HG03108 (cell line): Measurements from ENCODE around the gene APOL3.
"Not testable (repeated sequence)": the region's sequence is repeated elsewhere in the genome, so short reads cannot be mapped to it uniquely, and the experiment has no call there.

Experiments
- ATAC-seq: cut with Tn5 transposase; IDR thresholded peaks from one replicate; pipeline ENCODE4 v1.9.1; 2021; ENCODE audit warnings: moderate library complexity; ENCODE audit not compliant: unreplicated experiment

Gene APOL3, protein sequence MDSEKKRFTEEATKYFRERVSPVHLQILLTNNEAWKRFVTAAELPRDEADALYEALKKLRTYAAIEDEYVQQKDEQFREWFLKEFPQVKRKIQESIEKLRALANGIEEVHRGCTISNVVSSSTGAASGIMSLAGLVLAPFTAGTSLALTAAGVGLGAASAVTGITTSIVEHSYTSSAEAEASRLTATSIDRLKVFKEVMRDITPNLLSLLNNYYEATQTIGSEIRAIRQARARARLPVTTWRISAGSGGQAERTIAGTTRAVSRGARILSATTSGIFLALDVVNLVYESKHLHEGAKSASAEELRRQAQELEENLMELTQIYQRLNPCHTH

DNA sequence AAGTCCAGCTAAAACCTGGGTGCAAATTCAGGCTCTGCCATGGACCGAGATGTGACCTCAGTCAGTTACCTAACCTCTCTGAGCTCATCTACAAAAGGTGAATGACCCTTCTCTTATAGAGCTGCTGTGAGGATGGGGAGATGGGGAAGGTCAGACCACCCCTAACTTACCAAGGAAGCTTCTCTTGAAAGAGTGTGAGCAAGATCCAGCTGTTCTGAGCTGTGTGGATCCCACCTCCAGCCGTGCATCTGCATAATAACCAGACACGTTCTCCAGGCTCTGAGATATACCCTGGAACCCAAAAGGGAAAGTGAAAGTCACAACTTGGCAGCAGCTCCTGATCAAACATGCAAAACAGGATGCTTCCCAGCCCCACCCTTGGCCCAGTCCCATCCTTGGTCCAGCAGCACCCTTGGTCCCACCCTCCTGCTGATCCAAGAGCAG lies at the start of gene APOL3:
TSS of gene APOL3 (minus strand) at position 257 of the 444 bp plus-strand sequence. CDS start 11,700 bp downstream, outside the sequence.
- ATAC-seq, result no peak

DNA sequence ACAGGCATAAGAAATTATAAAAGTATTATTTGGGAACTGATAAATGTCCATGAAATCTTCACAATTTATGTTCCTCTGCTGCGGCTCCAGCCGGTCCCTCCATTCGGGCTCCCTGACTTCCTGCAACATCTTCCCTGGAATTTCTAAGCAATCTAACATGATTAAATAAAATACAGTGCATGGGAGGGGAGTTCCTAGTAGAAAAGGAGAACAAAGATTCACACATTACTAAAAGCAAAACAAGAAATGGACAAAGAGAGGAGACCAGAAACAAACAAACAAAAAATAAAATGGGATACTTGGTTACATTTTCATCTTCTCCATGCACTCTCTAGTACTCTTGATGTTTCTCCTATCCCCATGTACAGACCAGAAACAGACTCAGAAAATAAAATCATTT lies 49.7 kb upstream of the APOL3 start:
- ATAC-seq, result no peak

DNA sequence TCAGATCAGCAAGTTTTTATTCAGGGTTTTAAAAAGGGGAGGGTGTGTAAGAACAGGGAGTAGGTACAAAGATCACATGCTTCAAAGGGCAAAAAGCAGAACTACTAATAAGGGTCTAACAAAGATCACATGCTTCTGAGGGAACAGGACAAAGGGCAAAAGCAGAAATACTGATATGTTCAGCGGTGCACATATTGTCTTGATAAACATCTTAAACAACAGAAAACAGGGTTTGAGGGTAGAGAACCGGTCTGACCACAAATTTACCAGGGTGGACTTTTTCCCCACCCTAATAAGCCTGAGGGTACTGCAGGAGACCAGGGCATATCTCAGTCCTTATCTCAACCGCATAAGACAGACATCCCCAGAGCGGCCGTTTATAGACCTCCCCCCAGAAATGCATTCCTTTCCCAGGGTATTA lies 48.9 kb upstream of the APOL3 start:
- ATAC-seq, result not testable (repeated sequence)

DNA sequence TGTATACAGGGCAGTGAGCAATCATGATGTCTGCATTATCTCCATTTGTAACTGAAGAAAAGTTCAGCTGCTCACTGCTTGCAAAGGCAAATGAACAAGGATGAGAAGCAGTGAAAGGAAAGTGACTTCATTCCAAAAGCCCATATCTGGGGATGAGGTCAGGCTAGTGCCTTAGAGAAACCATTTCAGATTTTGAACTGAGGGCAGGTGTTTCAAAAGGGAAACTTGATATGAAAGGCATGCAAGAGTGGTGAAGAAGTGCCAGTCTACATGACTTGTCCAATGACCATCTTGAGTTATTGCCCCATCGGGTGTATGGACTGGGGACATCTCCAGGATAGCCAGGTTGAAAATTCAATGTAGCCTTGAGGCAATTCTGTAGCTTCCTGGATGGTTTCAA lies 48.4 kb upstream of the APOL3 start:
- ATAC-seq, result no peak

DNA sequence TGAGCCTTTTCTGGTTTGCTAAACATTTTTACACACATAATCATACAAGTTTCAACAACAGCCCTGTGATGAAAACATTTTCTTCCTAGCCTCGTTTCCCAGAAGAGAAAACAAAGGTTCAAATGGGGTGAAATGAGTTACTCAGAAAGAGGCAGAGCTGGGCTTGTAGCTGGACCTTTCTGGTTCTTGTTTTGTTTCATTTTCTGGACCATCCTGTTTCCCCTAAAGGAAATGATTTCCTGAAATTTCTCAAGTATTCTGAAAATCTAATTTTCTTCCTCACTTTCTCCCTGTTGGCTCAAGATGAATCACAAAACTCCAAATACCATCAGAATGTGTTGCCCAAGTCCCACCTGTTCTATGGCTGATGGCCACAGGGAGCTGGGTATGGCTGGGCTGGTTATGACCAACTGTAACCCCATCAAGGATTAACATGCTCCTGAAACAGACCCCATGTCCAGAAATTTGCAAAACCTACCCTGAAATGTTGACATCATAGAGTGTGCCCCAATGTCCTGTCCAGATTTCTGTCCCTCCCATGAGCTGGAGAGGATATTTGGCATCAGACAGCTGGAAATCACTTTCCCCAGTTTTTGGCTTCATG lies 47.7 kb upstream of the APOL3 start:
- no peak for ATAC-seq

DNA sequence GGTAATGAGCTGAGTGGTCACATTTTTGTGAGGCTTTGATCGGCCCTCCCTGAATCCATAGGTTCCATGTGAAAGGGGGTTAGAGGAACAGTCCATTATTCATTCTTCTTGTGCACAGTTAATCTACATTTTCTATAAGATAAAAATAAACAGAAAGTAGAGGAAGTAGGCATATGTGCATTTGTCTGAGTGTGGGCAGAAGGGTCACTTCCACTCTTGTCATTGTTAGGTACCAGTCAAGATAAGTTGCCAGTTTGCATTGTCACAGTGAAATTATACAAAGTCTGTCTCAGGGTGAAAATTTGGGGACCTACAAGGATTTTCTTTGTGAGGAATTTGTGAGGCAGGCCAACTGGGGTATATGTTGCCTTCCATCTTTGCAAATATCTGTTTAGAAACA lies 45.7 kb upstream of the APOL3 start:
- ATAC-seq, result no peak

DNA sequence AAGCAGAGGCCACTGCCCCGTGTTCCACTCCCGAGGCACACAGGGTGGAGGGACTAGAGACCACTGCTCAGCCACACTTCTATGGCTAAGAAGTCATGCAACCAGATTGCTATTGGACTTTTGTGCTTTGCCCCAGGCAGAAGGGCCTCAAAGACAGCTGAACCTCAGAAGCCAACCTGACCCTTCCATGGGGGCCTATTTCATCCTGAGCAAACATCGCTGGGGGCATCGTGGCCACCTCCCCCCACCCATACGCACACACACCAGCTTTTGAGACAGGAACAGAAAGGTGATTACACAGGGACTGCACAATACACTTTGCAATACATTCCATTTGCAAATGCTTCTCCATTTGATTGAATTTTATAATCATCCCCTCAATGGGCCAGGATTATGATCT lies 45.0 kb upstream of the APOL3 start:
- ATAC-seq, result not testable (repeated sequence)

DNA sequence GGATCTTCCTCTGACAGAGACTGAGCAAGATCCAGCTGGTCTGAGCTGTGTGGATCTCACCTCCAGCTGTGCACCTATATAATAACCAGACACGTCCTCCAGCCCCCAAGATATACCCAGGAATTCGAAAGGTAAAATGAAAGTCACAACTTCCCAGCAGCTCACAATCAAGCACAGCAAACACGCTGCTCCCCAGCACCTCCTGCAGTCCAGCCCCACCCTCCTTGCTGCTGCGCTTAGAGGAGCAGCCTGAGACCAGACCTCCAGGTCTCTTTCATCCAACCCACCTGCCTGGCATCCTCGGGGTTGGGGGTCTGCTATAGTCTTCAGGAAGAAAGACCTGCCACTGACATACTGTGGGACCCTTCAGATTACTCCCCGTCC lies 44.1 kb upstream of the APOL3 start:
- ATAC-seq, result no peak

DNA sequence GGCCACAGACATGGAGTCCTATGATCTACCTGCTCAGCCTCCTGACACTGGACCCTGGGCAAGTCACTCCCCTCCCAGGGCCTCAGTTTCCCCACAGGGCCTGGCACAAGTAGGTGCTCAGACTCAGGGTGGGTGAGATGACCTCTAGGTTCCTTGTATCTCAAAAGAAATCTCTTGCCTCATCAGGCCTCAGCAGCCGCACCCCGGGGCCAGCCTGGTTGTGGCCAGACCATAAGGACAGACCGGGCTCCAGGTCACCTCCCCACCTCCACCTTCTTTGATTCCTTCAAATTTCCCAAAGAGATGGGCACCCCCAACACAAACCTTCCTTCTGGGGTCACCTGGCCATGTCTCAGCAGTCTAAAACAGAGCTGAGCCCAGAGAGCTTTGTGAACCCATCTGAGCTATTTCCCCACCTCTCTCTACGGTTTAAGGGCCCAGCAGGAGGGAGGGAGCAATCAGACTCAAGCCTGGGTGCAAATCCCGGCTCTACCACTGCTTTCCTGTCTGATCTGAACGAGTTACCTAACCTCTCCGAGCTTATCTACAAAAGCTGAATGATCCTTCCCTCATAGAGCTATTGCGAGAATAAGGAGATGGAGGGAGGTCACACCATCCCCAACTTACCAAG lies 43.6 kb upstream of the APOL3 start:
- ATAC-seq, result no peak

DNA sequence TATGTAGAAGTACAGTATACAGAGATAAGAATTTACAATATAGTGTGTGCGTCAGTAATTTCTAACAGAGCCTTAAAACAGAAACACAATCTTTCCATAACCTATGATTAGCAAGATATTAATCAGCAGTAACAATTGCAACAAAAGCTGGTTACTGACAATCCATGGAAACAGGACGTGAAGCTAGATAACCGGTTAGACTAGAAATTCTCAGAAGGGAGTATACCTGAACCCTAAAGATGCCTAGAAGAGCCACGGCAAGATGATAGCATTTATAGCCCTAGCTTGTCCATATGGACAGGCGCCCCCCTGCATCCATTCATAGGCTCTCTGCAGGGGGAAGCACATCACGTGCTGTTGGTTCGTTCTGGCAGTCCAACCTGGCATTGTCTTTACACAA lies 42.9 kb upstream of the APOL3 start:
- ATAC-seq, result not testable (repeated sequence)

DNA sequence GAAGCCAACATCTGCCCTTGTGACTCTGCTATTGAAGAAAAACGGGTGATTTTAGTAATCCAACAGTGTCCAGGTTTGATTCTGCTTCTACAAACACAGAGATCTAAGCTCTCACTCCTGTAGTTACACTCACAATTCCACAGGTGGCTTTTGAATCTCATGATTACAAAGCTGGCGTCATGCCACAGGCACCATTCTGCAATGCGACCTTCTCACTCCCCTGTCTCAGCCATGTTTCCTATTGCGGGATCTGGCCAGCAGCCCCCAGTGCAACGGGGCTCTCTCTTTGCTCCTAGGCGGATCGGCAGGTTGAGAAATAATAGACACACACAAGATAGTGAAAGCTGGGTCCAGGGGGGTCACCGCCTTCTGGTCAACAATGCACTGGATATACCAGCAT lies 42.4 kb upstream of the APOL3 start:
- ATAC-seq, result not testable (repeated sequence)

DNA sequence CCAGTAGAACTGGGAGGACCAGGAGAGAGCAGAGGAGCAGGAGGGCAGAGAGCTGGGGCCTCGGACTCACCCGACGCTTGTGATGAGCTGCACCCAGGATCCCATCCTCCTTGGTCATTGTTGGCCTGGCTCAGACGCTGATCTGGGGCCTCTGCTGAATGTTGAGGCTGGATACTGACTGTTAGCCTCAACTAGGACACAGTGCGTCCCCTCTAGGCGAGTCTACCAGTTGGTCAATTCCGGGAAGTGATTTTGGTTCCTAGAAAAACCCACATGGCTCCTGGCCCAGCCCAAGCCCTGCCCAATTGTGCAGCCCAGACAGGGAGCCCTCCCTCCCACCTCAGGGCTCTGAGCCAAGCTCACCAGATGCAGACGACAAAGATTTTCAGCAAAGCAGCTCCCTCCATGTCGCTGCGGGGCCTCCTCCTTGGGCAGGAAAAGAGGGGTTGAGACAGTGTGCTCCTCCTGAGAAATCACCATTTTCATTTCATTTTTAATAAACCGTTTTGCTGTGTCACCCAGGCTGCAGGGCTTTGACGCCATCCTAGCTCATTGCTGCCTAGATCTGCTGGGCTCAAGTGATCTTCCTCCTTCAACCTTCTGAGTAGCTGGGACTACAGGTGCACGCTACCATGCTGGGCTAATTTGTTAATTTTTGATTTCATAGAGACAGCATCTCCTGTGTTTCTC lies 41.2 kb upstream of the APOL3 start, which contains the start of gene APOL4:
TSS of gene APOL4 (minus strand) at position 180 of the 690 bp plus-strand sequence. CDS start at position 105, 75 bp downstream.
- ATAC-seq, result no peak

DNA sequence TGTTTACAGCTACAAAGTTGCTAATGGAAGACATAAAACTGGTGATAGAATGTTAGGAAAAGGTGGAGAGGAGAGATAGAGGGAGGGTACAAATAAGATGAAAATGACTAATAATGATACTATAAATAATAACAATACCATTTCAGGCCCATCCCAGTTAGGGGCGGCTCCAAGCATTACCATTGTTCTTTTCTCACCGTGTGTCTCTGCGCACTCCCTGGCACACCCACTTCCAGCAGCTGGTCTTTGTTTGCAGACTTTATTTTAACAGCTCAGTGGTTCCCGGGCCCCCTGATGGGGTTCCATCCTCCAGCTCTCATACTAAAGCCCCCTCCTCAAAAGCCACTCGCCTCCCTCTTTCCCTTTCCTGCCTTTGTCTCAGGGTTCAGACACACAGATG lies 40.5 kb upstream of the APOL3 start:
- not testable (repeated sequence) for ATAC-seq

DNA sequence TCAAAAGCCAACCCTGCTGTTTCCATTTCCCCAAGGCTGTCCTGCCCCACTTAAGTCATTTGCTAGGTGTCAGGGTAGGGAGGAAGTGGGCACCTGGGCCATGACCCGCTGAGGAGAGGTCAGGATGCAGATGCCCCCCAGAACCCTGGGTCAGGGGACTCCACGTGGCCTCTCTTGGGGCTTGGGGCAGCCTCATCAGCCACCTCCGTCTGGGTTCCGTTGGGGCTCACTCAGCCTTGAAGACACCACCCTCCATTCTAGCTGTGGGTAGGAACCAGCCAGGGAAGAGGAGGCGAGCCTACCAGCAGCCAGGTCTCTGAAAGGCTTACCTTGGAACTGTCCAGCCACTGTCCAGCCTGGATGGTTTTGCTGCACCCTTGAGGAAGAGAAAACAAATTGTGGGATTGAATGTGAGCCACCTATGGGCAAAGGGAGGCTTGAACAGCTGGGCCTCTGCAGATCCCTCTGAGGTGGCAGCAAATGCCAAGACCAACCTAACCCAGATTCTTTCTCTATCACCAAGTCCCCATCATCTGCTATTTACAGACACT lies 38.5 kb upstream of the APOL3 start:
- no peak for ATAC-seq

DNA sequence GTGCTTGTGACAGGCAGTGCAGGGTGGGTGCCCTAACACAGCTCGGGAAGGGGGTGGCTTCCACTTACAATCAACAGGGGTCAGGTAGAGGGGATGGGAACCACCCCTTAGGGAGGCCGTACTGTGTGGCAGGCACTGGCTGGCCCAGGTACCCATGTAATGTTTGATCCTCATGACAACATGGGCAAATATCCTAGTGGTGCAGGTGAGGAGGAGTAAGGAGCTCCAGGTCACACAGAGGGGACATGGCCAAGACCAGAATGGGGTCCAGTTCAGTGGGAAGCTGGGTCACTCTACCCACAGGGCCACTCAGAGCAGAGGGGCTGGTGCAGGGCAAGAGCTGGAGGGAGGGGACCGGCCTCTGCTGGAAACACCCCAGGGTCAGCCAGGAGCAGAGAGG lies 38.0 kb upstream of the APOL3 start:
- ATAC-seq, result no peak

DNA sequence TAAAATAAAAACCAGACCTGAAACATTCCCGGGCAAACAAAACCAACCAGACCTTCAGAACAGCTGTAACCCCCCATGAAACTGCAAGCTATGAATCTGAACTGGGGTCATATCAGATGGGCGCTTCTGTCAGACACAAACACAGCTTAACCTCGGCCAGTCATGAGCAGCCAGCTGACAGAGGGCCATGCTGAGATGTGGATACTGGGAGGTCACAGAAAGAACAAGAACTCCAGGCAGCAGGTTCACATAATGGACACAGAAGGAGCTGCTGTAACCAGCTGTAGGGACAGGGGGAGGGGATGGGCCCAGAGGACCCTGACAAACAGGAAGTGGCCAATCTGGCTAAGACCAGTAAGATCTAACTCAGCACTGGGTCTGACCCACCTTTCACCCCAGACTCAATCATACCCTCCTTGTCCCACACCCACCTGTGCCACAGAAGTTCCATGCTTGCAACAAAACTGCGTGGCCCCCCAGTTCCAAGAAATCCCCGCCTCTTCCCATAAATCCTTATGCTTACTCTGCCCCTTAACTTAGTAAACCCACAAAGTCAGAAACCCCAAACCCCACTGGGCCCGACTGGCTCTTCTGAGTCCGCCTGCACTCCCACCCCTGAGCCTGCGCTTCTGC lies 37.1 kb upstream of the APOL3 start:
- ATAC-seq, result no peak

DNA sequence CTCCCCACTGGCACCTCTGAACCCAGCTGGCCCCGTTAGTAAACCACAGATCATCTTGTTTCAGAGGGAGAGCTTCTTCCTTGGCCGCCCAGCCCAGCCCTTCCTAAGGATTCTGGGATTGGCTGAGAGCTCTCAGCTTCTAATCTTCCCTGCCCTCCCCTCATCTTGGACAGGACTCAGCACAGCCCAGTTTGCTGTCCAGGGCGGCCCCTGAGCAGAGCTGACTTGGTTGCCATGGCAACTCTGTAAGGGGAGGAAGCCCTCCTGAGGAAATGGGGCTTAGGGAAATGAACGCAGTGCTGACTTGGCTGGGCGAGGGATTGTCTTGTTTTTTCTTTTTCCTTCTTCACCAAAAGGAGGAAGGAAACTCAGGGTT lies 36.5 kb upstream of the APOL3 start:
- no peak for ATAC-seq

DNA sequence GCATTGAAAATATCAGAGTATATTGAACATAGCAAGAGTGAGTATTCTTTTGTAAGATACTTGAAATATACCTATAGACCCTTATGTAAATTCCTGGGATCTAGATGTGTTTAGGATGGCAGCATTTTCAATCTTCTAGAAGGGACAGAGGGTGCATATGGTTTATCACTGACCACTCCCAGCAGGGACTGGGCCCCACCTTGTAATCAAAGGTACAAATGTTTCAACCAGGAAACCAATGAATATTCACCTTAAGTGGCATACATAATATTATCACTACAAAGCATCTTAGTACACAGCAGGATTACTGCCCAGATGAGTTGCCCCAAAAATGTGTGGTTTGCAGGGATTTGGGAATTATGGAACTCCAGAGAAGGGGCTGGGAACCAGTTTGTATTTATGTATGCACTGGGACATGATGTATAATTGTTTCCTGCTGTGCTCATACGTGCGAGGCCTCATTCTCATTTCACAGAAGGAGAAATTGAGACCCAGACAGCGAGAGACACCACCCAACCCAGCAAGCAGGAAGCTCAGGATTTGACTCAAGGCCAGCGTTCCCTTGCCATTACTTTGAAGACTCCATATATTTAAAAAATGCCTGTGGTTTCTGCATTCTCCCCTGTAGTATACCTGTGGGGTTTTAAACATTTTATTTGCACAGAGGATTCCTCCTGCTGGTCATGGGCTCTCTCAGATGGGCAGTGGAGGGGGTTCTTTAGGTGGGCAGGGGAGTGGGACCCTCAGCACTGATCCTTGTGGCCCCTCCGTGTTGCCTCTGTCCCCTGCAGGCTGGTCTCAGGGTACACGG lies 35.9 kb upstream of the APOL3 start:
- no peak for ATAC-seq

DNA sequence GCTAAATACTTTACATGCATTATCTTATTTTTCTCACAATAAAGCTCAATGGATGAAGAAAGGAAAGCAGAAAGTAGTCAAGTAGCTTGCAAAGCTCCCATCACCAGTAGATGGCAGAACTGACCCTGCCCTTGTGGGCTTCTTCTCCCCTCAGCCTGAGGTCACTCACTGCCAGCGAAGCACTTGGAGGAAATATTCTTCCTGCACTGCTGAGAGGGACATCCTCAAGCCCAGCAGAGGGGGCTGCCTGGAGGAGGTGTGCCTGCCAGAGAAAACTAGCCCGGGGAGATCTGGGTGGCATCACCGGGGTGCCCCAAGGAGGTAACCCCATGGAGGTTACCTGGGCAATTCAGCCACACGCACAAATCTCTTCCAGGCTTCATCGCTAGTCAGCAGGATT lies 34.4 kb upstream of the APOL3 start:
- no peak for ATAC-seq

DNA sequence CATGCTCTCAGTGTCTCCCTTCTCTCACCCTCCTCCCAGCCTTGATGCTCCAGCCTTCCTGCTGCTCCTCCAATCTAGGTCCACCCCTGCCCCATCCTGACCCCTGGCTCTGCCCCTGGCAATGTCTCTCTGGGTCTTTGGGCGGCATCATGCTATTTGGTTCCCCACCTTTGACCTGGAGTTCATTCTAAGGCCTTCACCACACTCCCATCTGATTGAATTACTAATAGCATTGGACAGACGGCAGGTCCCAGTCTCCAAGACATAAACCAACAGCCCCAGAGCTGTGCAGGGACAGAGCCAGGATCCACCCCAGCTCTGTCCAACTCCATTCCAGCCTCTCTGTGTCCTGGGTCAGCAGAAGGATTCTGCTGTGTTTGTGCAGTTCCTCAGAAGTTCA lies 33.8 kb upstream of the APOL3 start:
- no peak for ATAC-seq
